OCI-LY1 (cell line): ENCODE data around the gene TNRC6A.

ENCODE experiments used
- H2AFZ ChIP-seq: fragments of 200-600 bp; sonication (generic), shearing (Covaris generic); 2 replicates; pipeline ENCODE4 v1.6.0; 2014; ENCODE audit warnings: antibody characterized with exemption, mild to moderate bottlenecking, low read length
- H3F3A ChIP-seq: fragments of 200-600 bp; sonication (generic), shearing (Covaris generic); 2 replicates; pipeline ENCODE4 v1.6.0; 2014; ENCODE audit warnings: mild to moderate bottlenecking, antibody characterized with exemption, low read length, moderate library complexity; ENCODE audit not compliant: insufficient read depth
- H3K27ac ChIP-seq: fragments of 200-600 bp; sonication (generic); 2 replicates; pipeline ENCODE4 v1.5.1; 2014; ENCODE audit warnings: low read length, mixed run types, mild to moderate bottlenecking, low read depth; ENCODE audit not compliant: poor library complexity, severe bottlenecking
- H3K27me3 ChIP-seq: fragments of 200-600 bp; sonication (generic); 2 replicates; pipeline ENCODE4 v1.6.0; 2014; ENCODE audit warnings: antibody characterized with exemption, mild to moderate bottlenecking, low read length, moderate library complexity; ENCODE audit not compliant: insufficient read depth
- H3K36me3 ChIP-seq: fragments of 200-600 bp; sonication (generic); 2 replicates; pipeline ENCODE4 v1.6.1; 2014; ENCODE audit warnings: mild to moderate bottlenecking, antibody characterized with exemption, low read length, moderate library complexity, mixed read lengths; ENCODE audit not compliant: insufficient read depth
- H3K4me1 ChIP-seq: fragments of 200-600 bp; sonication (generic); 2 replicates; pipeline ENCODE4 v1.5.1; 2014; ENCODE audit warnings: mild to moderate bottlenecking, low read length, moderate library complexity; ENCODE audit not compliant: insufficient read depth, severe bottlenecking
- H3K4me2 ChIP-seq: fragments of 200-600 bp; sonication (generic), shearing (Covaris generic); 2 replicates; pipeline ENCODE4 v1.6.1; 2014; ENCODE audit warnings: low read length
- H3K4me3 ChIP-seq: fragments of 200-600 bp; sonication (generic); 2 replicates; pipeline ENCODE4 v1.5.1; 2014; ENCODE audit warnings: low read length, low read depth, mild to moderate bottlenecking, mixed read lengths; ENCODE audit not compliant: poor library complexity, severe bottlenecking
- H3K79me2 ChIP-seq: fragments of 200-600 bp; shearing (Covaris generic); 2 replicates; pipeline ENCODE4 v1.6.1; 2016; ENCODE audit warnings: mixed run types, low read length, mixed read lengths; ENCODE audit not compliant: insufficient read depth
- H3K9ac ChIP-seq: fragments of 200-600 bp; sonication (generic), shearing (Covaris generic); 2 replicates; pipeline ENCODE4 v1.6.1; 2014; ENCODE audit warnings: mild to moderate bottlenecking, low read length, mixed read lengths
- H3K9me2 ChIP-seq: fragments of 200-600 bp; sonication (generic), shearing (Covaris generic); 2 replicates; pipeline ENCODE4 v1.6.1; 2014; ENCODE audit warnings: low read depth, mild to moderate bottlenecking, low read length, mixed read lengths
- H3K9me3 ChIP-seq: fragments of 200-600 bp; shearing (Covaris generic); 2 replicates; pipeline ENCODE4 v1.6.1; 2014; ENCODE audit warnings: low read length, mixed read lengths
- H4K20me1 ChIP-seq: fragments of 200-600 bp; sonication (generic), shearing (Covaris generic); 2 replicates; pipeline ENCODE4 v1.6.0; 2016; ENCODE audit warnings: mild to moderate bottlenecking, low read length; ENCODE audit not compliant: insufficient read depth
- EZH2 ChIP-seq: fragments of 200-600 bp; sonication (generic), shearing (Covaris generic); IDR thresholded peaks from 2 replicates; pipeline ENCODE4 v1.8.0; 2017; ENCODE audit warnings: borderline replicate concordance, mixed run types, mild to moderate bottlenecking, antibody characterized with exemption, low read length, moderate library complexity, mixed read lengths
- TF ChIP-seq, protein P1 (sequence below): fragments of 200-600 bp; sonication (generic), shearing (Covaris generic); IDR thresholded peaks from 2 replicates; pipeline ENCODE4 v1.5.1; 2017; ENCODE audit warnings: mild to moderate bottlenecking, antibody characterized with exemption, low read length, moderate library complexity, mixed read lengths

Gene TNRC6A

DNA sequence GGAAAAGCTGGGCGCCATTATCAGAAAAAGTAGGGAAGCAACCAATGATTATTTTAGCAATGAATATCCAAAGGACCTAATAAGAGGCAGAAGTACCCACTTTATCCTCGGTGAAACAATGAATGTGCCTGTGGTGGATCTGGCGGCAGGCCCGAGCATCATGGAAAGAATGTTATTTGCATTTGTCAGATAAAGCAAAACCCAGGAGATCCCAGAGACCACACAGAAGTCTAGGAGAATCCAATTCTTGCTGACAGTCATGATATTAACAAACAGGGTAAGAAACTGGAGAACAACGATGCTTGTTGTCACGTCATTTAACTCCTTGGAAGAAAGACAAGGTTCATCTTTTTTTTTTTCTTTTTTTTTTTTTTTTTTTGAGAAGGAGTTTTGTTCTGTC, 12.0 kb upstream of the TNRC6A start:
- no peak overlapping the region for H3K9ac ChIP-seq
- H3K27ac ChIP-seq: no peak overlapping the region
- no peak for TF ChIP-seq EZH2
- TF ChIP-seq, protein P1, sequence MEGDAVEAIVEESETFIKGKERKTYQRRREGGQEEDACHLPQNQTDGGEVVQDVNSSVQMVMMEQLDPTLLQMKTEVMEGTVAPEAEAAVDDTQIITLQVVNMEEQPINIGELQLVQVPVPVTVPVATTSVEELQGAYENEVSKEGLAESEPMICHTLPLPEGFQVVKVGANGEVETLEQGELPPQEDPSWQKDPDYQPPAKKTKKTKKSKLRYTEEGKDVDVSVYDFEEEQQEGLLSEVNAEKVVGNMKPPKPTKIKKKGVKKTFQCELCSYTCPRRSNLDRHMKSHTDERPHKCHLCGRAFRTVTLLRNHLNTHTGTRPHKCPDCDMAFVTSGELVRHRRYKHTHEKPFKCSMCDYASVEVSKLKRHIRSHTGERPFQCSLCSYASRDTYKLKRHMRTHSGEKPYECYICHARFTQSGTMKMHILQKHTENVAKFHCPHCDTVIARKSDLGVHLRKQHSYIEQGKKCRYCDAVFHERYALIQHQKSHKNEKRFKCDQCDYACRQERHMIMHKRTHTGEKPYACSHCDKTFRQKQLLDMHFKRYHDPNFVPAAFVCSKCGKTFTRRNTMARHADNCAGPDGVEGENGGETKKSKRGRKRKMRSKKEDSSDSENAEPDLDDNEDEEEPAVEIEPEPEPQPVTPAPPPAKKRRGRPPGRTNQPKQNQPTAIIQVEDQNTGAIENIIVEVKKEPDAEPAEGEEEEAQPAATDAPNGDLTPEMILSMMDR: no peak
- H3K27me3 ChIP-seq: peaks cover 11% of the 10 kb centered on the region; the same call in 1 of the 2 replicates
- H4K20me1 ChIP-seq: no peaks in the 10 kb centered on the region
- no peak overlapping the region for H2AFZ ChIP-seq
- H3F3A ChIP-seq: no peaks in the 10 kb centered on the region
- no peak overlapping the region for H3K4me3 ChIP-seq
- H3K9me2 ChIP-seq: no peaks in the 10 kb centered on the region
- H3K4me1 ChIP-seq: no peaks in the 10 kb centered on the region
- H3K4me2 ChIP-seq: no peak overlapping the region
- H3K79me2 ChIP-seq: no peaks in the 10 kb centered on the region
- H3K9me3 ChIP-seq: peaks cover 3% of the 10 kb centered on the region; the same call in 1 of the 2 replicates
- H3K36me3 ChIP-seq: peaks cover 4% of the 10 kb centered on the region; the same call in 1 of the 2 replicates

DNA sequence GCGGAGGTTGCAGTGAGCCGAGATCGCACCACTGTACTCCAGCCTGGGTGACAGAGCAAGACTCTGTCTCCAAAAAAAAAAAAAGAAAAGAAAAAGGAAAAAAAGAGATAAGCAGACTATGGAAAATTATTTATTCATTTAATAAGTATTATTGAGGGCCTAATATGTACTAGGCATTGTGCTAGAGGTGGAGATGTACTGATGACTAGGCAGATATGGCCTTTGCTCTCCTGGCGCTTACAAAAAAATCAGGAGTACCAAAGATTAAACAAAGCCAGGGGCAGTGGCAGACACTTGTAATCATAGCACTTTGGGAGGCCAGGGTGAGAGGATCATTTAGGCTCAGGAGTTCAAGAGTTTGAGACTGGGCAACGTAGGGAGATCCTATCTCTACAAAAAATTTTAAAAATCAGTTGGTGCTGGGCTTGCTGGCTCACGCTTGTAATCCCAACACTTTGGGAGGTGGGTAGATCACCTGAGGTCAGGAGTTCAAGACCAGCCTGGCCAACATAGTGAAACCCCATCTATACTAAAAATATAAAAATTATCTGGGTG, 10.4 kb upstream of the TNRC6A start:
- Histone ChIP-seq H3F3A (no peaks in the 10 kb centered on the region), H4K20me1 (no peaks in the 10 kb centered on the region), H3K79me2 (no peaks in the 10 kb centered on the region), H3K4me2 (no peak overlapping the region), H3K9ac (no peak overlapping the region), H2AFZ (no peak overlapping the region), H3K27me3 (peaks cover 11% of the 10 kb centered on the region; the same call in 1 of the 2 replicates), H3K9me3 (peaks cover 3% of the 10 kb centered on the region; the same call in 1 of the 2 replicates), H3K36me3 (peaks cover 4% of the 10 kb centered on the region; the same call in 1 of the 2 replicates), H3K9me2 (no peaks in the 10 kb centered on the region), H3K4me3 (no peak overlapping the region), H3K4me1 (no peaks in the 10 kb centered on the region), H3K27ac (no peak overlapping the region)
- TF ChIP-seq EZH2: no peak
- TF ChIP-seq, protein P1: no peak

DNA sequence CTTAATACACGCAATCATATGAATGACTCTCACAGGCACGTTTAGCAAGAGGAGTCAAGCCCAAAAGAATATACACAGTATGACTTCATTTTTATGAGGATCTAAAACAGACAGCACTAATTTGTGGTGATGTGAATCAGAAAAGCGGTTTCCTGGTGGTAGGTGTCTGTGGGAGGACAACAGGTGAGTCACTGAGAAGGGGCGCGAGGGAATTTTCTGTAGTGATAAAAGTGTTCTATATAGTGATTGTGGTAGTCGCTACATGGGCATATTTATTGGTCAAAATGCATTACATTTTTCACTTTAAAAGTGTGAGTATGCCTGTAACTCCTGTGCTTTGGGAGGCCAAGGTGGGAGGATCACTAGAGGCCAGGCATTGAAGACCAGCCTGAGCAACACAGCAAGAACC, 7.6 kb upstream of the TNRC6A start:
- Histone ChIP-seq H3K4me1 (no peaks in the 10 kb centered on the region), H3K9me2 (no peaks in the 10 kb centered on the region), H3K27ac (no peak overlapping the region), H3K9me3 (peaks cover 3% of the 10 kb centered on the region; the same call in 1 of the 2 replicates), H3F3A (no peaks in the 10 kb centered on the region), H3K4me3 (no peak overlapping the region), H4K20me1 (no peaks in the 10 kb centered on the region), H2AFZ (no peak overlapping the region), H3K79me2 (no peaks in the 10 kb centered on the region), H3K4me2 (no peak overlapping the region), H3K9ac (no peak overlapping the region), H3K27me3 (0 out of 2 replicates have a peak, but pooled peaks cover 8% of the 10 kb centered on the region), H3K36me3 (peaks cover 4% of the 10 kb centered on the region; the same call in 1 of the 2 replicates)
- TF ChIP-seq, protein P1: no peak
- TF ChIP-seq EZH2: no peak
